Ectodermal cell (in vitro differentiated cells): ENCODE data around the gene ADAMTS14.

ENCODE experiments used
- H3K27ac ChIP-seq: 2 replicates; pipeline ENCODE4 v1.7.0; 2013; ENCODE audit warnings: mild to moderate bottlenecking, low read depth, low read length; ENCODE audit not compliant: insufficient read depth, poor library complexity, severe bottlenecking
- H3K27me3 ChIP-seq: 2 replicates; pipeline ENCODE4 v1.7.0; 2013; ENCODE audit warnings: mild to moderate bottlenecking, low read length; ENCODE audit not compliant: insufficient read depth, control insufficient read depth, poor library complexity, severe bottlenecking
- H3K36me3 ChIP-seq: one replicate; pipeline ENCODE4 v1.7.0; 2013; ENCODE audit warnings: low read length; ENCODE audit not compliant: control insufficient read depth, insufficient read depth
- H3K4me1 ChIP-seq: one replicate; pipeline ENCODE4 v1.7.0; 2013; ENCODE audit warnings: low read length; ENCODE audit not compliant: control insufficient read depth, insufficient read depth
- H3K4me3 ChIP-seq: 2 replicates; pipeline ENCODE4 v1.7.0; 2013; ENCODE audit warnings: low read depth, low read length, control low read depth; ENCODE audit not compliant: insufficient read depth
- H3K9me3 ChIP-seq: 2 replicates; pipeline ENCODE4 v1.7.0; 2013; ENCODE audit warnings: mild to moderate bottlenecking, low read length, moderate library complexity; ENCODE audit not compliant: control insufficient read depth
- WGBS, 2 experiments: methylation state at CpG; one replicate each; pipeline ENCODE4 v1.1.7; 2013; ENCODE audit warnings: missing lambda C conversion rate in 2 of 2; 5-methylcytosine and 5-hydroxymethylcytosine counted together

ADAMTS14 gene

GRCh38 chr10:70705121-70705861, 33.0 kb downstream of the ADAMTS14 start:
- 91% methylated on average over 18 of the region's 18 CpGs for WGBS, 2 experiments
- no peak overlapping the region for H3K27ac ChIP-seq

GRCh38 chr10:70711177-70711576, 38.9 kb downstream of the ADAMTS14 start:
- Histone ChIP-seq H3K27me3 (no peaks in the 10 kb centered on the region), H3K36me3 (no peaks in the 10 kb centered on the region), H3K27ac (no peak overlapping the region), H3K4me1 (peaks cover 8% of the 10 kb centered on the region), H3K9me3 (no peaks in the 10 kb centered on the region), H3K4me3 (no peak overlapping the region)
- WGBS, 2 experiments = 89 to 92% methylated on average over 7 of the region's 7 CpGs

More at GRCh38 chr10:70705121-70705861, 33.0 kb downstream of the ADAMTS14 start:
- Histone ChIP-seq H3K9me3 (no peaks in the 10 kb centered on the region), H3K4me3 (no peak overlapping the region), H3K27me3 (no peaks in the 10 kb centered on the region), H3K4me1 (no peaks in the 10 kb centered on the region), H3K36me3 (no peaks in the 10 kb centered on the region)

GRCh38 chr10:70711911-70712310, 39.6 kb downstream of the ADAMTS14 start:
- no peak overlapping the region for H3K27ac ChIP-seq
- 89 to 92% methylated on average over 7 of the region's 7 CpGs for WGBS, 2 experiments
- no peak overlapping the region for H3K4me3 ChIP-seq

GRCh38 chr10:70714245-70714644, 41.9 kb downstream of the ADAMTS14 start:
- 93 to 94% methylated on average over 4 of the region's 4 CpGs for WGBS, 2 experiments
- Histone ChIP-seq H3K4me1 (peaks cover 16% of the 10 kb centered on the region), H3K36me3 (no peaks in the 10 kb centered on the region), H3K27me3 (no peaks in the 10 kb centered on the region), H3K4me3 (no peak overlapping the region), H3K27ac (no peak overlapping the region), H3K9me3 (no peaks in the 10 kb centered on the region)

More at GRCh38 chr10:70711911-70712310, 39.6 kb downstream of the ADAMTS14 start:
- peaks cover 15% of the 10 kb centered on the region for H3K4me1 ChIP-seq
- H3K36me3 ChIP-seq = no peaks in the 10 kb centered on the region
- no peaks in the 10 kb centered on the region for H3K9me3 ChIP-seq
- no peaks in the 10 kb centered on the region for H3K27me3 ChIP-seq

- H3K27me3 ChIP-seq = no peaks in the 10 kb centered on the region
- no peak overlapping the region for H3K27ac ChIP-seq
- no peaks in the 10 kb centered on the region for H3K9me3 ChIP-seq
- H3K36me3 ChIP-seq = no peaks in the 10 kb centered on the region
- peaks cover 16% of the 10 kb centered on the region for H3K4me1 ChIP-seq
- H3K4me3 ChIP-seq = no peak overlapping the region
- WGBS, 2 experiments = 86 to 92% methylated on average over 2 of the region's 2 CpGs
Measured at GRCh38 chr10:70714951-70715350, 42.6 kb downstream of the ADAMTS14 start.

GRCh38 chr10:70715853-70716795, 43.8 kb downstream of the ADAMTS14 start:
- H3K9me3 ChIP-seq = no peaks in the 10 kb centered on the region
- 77% methylated on average over 16 of the region's 16 CpGs for WGBS, 2 experiments
- no peaks in the 10 kb centered on the region for H3K36me3 ChIP-seq
- H3K27me3 ChIP-seq = no peaks in the 10 kb centered on the region
- no peak overlapping the region for H3K27ac ChIP-seq
- H3K4me3 ChIP-seq = no peak overlapping the region
- H3K4me1 ChIP-seq = peaks cover 16% of the 10 kb centered on the region

GRCh38 chr10:70722820-70723424, 50.6 kb downstream of the ADAMTS14 start:
- Histone ChIP-seq H3K9me3 (no peaks in the 10 kb centered on the region), H3K4me3 (no peak overlapping the region), H3K27me3 (no peaks in the 10 kb centered on the region), H3K4me1 (no peaks in the 10 kb centered on the region), H3K36me3 (no peaks in the 10 kb centered on the region), H3K27ac (no peak overlapping the region)
- 88 to 96% methylated on average over 4 of the region's 4 CpGs for WGBS, 2 experiments

- 88 to 95% methylated on average over 3 of the region's 3 CpGs for WGBS, 2 experiments
- Histone ChIP-seq H3K36me3 (no peaks in the 10 kb centered on the region), H3K4me3 (no peak overlapping the region), H3K27ac (no peak overlapping the region), H3K9me3 (no peaks in the 10 kb centered on the region), H3K4me1 (no peaks in the 10 kb centered on the region), H3K27me3 (no peaks in the 10 kb centered on the region)
Measured at GRCh38 chr10:70723771-70724170, 51.5 kb downstream of the ADAMTS14 start.

GRCh38 chr10:70726909-70727495, 54.7 kb downstream of the ADAMTS14 start:
- Histone ChIP-seq H3K9me3 (no peaks in the 10 kb centered on the region), H3K4me3 (no peak overlapping the region), H3K27ac (no peak overlapping the region), H3K36me3 (no peaks in the 10 kb centered on the region), H3K27me3 (no peaks in the 10 kb centered on the region), H3K4me1 (no peaks in the 10 kb centered on the region)
- 93% methylated on average over 10 of the region's 10 CpGs for WGBS, 2 experiments
